NK-92 treated with Interleukin-12 subunit alpha and Interleukin-12 subunit beta, amount 100 ng/mL, for 24 hours (cell line): ENCODE results near the gene SNRNP27.
"Not testable (repeated sequence)": the region's sequence is repeated elsewhere in the genome, so short reads cannot be mapped to it uniquely, and the experiment has no call there.

Experiments
- DNase-seq: peaks from one replicate; lab custom pipeline; 2025; lab: John Stamatoyannopoulos, UW

SNRNP27 gene

GRCh38 chr2:69946351-69947324 is 52.9 kb downstream of the SNRNP27 start:
- DNase-seq = peak; percentile 61

GRCh38 chr2:69947325-69947931 is 53.7 kb downstream of the SNRNP27 start:
- peak; percentile 18 for DNase-seq

GRCh38 chr2:69948032-69948962 is 54.5 kb downstream of the SNRNP27 start:
- DNase-seq = no peak

- no peak for DNase-seq
Measured at GRCh38 chr2:69948963-69949645, 55.3 kb downstream of the SNRNP27 start.

GRCh38 chr2:69950241-69950640 is 56.5 kb downstream of the SNRNP27 start:
- DNase-seq = no peak

- DNase-seq = not testable (repeated sequence)
Measured at GRCh38 chr2:69950671-69951070, 56.9 kb downstream of the SNRNP27 start.

- DNase-seq = no peak
Measured at GRCh38 chr2:69952336-69953115, 58.8 kb downstream of the SNRNP27 start.

- DNase-seq = no peak
Measured at GRCh38 chr2:69954084-69954483, 60.3 kb downstream of the SNRNP27 start.
